ENCODE results near the gene USP40.

The USP40 gene

GRCh38 chr2:233446606-233447305 is 119.8 kb downstream of the USP40 start:
- TF ChIP-seq ZFX (IDR thresholded peaks at IDR 0.05) = no peak
- no peak for TF ChIP-seq CTCF (conservative IDR thresholded peaks at IDR 0.05)
- H3K27ac ChIP-seq = no peak overlapping the region

DNA sequence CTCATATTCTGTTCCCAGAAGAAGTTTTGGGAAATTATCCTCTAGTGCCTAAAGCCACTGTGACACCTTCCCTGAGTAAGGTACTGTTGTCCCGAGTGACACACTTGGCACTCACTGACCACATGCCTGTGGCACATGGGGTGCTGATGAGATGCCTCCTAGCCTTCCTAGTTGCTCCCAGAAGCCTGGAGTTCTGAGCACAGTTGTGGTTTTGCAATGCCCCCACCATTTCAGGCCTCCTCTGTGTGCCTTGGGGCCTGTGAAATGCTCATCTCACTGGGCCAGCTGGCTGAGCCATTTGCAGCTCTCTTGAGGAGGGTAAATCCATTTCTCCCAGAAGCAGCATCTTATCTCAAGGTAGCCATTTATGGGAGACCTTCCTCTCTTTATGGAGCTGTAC is 120.5 kb downstream of the USP40 start:
- TF ChIP-seq CTCF (conservative IDR thresholded peaks at IDR 0.05) = no peak

GRCh38 chr2:233445152-233445830 is 121.3 kb downstream of the USP40 start:
- no peak for TF ChIP-seq ZFX (IDR thresholded peaks at IDR 0.05)
- no peak for TF ChIP-seq CTCF (conservative IDR thresholded peaks at IDR 0.05)
- H3K27ac ChIP-seq = no peak overlapping the region

More for the DNA sequence above, 120.5 kb downstream of the USP40 start:
- no peak overlapping the region for H3K27ac ChIP-seq

GRCh38 chr2:233444501-233444900 is 122.1 kb downstream of the USP40 start:
- H3K27ac ChIP-seq = no peak overlapping the region
- TF ChIP-seq ZFX (IDR thresholded peaks at IDR 0.05) (no peak), CTCF (conservative IDR thresholded peaks at IDR 0.05) (no peak)

DNA sequence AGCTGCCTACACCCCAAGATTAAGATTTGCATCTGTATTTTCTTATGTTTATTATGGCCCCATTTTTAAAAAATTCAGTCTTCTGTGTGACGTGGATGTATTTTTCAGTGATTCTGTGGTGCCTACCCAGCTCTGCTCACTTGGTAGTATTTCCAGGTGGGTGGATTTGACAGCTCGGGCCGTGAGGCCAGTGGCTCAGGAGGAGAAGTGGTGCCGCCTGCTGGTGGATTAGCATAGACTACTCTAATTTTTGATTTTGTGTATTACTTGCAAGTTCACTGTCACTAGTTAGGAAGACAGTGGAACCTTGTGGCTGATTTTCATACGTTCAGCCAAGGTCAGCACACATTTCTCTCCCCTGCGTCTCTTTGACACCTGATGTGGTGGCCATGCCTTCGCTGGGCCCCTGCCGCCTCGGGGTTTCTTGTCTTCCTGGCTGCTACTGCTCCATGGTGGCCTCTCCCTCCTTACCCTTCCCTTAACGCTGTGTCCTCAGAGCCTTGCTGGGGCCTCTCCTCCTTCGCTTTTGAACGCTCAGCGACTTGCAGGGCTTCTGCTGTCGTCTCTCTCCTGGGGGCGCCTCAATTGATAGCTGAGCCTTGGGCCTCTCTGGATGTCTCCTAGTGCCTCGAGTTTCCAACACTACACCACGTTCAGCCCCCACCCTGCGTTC is 122.9 kb downstream of the USP40 start:
- H3K27ac ChIP-seq = peak overlapping the region; percentile 10; the same call in 1 of the 2 replicates
- TF ChIP-seq CTCF (conservative IDR thresholded peaks at IDR 0.05) (peak; percentile 89), ZFX (IDR thresholded peaks at IDR 0.05) (no peak)

DNA sequence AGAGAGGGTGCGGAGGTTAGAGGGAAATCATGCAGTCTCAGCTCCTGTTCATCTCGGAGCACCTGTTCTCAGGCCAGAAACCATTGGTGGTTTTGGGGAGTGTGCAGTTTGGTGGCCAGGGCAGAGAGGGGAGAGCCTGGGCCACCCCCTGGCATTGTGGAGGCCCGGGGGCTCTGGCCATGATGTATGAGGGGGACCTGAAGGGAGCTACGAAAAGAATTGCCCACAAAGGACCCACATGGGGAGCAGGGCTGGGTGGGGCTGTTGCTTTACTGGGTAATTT is 124.6 kb downstream of the USP40 start:
- TF ChIP-seq CTCF (conservative IDR thresholded peaks at IDR 0.05) = no peak
- no peak for TF ChIP-seq ZFX (IDR thresholded peaks at IDR 0.05)
- H3K27ac ChIP-seq = no peak overlapping the region

Measured in C4-2B (cell line).